Measurements from ENCODE around the gene CCDC38. TPM values are rescaled to one million over a fixed set of nuclear protein-coding genes. Genes with fewer than 3 reads are reported as not detected.

CCDC38 gene
- total RNA-seq, 1 experiment from 2014 or later = not detected

DNA sequence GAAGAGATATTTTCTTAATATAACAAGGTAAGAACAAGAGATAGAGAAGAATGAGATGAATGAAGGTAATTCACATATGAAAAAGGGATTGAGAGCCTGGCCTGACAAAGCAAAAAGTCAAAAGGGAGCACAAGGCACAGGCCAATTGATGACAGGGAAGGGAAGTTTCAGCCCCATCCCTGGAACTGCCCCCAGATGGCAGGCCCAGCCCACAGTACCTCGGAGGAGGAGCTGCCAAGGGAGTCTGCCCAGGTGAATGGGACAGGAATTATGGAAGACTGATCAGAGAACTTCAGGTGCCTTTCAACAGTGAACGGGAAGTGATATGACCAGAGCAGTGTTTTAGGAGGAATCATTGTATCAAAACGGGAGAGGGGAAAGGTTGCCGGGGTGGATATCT is 68.0 kb downstream of the CCDC38 start (continued):
- TF ChIP-seq, protein P1, sequence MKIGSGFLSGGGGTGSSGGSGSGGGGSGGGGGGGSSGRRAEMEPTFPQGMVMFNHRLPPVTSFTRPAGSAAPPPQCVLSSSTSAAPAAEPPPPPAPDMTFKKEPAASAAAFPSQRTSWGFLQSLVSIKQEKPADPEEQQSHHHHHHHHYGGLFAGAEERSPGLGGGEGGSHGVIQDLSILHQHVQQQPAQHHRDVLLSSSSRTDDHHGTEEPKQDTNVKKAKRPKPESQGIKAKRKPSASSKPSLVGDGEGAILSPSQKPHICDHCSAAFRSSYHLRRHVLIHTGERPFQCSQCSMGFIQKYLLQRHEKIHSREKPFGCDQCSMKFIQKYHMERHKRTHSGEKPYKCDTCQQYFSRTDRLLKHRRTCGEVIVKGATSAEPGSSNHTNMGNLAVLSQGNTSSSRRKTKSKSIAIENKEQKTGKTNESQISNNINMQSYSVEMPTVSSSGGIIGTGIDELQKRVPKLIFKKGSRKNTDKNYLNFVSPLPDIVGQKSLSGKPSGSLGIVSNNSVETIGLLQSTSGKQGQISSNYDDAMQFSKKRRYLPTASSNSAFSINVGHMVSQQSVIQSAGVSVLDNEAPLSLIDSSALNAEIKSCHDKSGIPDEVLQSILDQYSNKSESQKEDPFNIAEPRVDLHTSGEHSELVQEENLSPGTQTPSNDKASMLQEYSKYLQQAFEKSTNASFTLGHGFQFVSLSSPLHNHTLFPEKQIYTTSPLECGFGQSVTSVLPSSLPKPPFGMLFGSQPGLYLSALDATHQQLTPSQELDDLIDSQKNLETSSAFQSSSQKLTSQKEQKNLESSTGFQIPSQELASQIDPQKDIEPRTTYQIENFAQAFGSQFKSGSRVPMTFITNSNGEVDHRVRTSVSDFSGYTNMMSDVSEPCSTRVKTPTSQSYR (CRISPR knock-in tag; IDR thresholded peaks at IDR 0.05) = no peak

DNA sequence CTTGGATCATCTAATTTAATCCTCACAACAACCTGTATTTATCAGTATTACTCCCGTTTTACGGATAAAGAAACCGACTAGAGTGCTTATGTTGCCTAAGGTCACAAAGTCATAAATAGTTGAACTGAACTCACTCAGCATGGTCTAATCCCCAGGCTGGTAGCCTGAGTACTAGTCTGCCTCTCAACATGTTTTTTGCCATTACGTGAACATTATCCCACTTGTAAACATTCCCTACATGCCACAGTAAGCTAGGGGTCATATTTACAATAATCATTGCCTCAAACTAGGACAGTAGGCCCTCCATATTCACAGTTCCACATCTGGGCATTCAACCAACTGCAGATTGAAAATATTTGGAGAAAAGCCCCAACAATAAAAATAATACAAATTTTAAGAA is 71.5 kb downstream of the CCDC38 start:
- TF ChIP-seq MXD4 (CRISPR knock-in tag; IDR thresholded peaks at IDR 0.05; ENCODE audit: borderline replicate concordance) = no peak
- no peak for TF ChIP-seq ESRRA (CRISPR knock-in tag; IDR thresholded peaks at IDR 0.05; ENCODE audit: borderline replicate concordance)
- H3K9me3 Mint-ChIP-seq = peaks cover 5% of the 10 kb centered on the region
- POLR2A ChIA-PET = no interaction called here
- DNase-seq (ENCODE audit: low spot score) = no peak
- no peak for ATAC-seq
- H3K4me1 Mint-ChIP-seq = peaks cover 22% of the 10 kb centered on the region
- no peak overlapping the region for H3K4me3 Mint-ChIP-seq
- no peaks in the 10 kb centered on the region for H3K27me3 Mint-ChIP-seq (ENCODE audit: low read depth)
- H3K27ac Mint-ChIP-seq = no peak overlapping the region
- CTCF ChIA-PET = interaction anchor here (1.5 kb wide), 1 partner anchor 128 kb away, joined by 4 read pairs; no protein-coding TSS in a partner anchor
- H3K36me3 Mint-ChIP-seq = peaks cover 23% of the 10 kb centered on the region

DNA sequence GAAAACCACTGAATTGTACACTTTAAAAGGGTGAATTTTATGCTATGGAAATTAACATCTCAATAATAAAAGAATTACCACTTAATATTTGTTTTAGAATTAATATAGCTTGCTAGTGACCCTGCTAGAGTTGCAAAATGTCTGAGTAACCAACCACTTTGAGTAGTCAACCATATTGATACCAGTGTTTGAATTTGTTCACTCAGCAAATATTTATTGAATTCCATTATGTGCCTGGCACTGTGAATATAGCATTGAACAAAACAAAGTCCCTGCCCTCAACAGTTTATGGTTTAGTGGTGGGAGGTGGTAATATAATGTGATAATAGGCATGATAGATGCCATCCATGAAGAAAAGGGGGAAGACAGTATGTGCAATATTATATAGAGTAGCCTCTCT is 79.1 kb downstream of the CCDC38 start:
- ChIA-PET CTCF (no interaction called here), POLR2A (no interaction called here)
- peaks cover 58% of the 10 kb centered on the region for H3K36me3 Mint-ChIP-seq
- ATAC-seq = no peak
- H3K27me3 Mint-ChIP-seq (ENCODE audit: low read depth) = no peaks in the 10 kb centered on the region
- no peak for TF ChIP-seq NFE2L1 (CRISPR knock-in tag; IDR thresholded peaks at IDR 0.05)
- no peak for TF ChIP-seq SP1 (CRISPR knock-in tag; conservative IDR thresholded peaks at IDR 0.05)
- no peak for TF ChIP-seq ESRRA (CRISPR knock-in tag; IDR thresholded peaks at IDR 0.05; ENCODE audit: borderline replicate concordance)
- TF ChIP-seq, protein P2, sequence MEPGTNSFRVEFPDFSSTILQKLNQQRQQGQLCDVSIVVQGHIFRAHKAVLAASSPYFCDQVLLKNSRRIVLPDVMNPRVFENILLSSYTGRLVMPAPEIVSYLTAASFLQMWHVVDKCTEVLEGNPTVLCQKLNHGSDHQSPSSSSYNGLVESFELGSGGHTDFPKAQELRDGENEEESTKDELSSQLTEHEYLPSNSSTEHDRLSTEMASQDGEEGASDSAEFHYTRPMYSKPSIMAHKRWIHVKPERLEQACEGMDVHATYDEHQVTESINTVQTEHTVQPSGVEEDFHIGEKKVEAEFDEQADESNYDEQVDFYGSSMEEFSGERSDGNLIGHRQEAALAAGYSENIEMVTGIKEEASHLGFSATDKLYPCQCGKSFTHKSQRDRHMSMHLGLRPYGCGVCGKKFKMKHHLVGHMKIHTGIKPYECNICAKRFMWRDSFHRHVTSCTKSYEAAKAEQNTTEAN (CRISPR knock-in tag; IDR thresholded peaks at IDR 0.05) = no peak
- TF ChIP-seq CREB1 (CRISPR knock-in tag; IDR thresholded peaks at IDR 0.05) = no peak
- TF ChIP-seq, protein P3, sequence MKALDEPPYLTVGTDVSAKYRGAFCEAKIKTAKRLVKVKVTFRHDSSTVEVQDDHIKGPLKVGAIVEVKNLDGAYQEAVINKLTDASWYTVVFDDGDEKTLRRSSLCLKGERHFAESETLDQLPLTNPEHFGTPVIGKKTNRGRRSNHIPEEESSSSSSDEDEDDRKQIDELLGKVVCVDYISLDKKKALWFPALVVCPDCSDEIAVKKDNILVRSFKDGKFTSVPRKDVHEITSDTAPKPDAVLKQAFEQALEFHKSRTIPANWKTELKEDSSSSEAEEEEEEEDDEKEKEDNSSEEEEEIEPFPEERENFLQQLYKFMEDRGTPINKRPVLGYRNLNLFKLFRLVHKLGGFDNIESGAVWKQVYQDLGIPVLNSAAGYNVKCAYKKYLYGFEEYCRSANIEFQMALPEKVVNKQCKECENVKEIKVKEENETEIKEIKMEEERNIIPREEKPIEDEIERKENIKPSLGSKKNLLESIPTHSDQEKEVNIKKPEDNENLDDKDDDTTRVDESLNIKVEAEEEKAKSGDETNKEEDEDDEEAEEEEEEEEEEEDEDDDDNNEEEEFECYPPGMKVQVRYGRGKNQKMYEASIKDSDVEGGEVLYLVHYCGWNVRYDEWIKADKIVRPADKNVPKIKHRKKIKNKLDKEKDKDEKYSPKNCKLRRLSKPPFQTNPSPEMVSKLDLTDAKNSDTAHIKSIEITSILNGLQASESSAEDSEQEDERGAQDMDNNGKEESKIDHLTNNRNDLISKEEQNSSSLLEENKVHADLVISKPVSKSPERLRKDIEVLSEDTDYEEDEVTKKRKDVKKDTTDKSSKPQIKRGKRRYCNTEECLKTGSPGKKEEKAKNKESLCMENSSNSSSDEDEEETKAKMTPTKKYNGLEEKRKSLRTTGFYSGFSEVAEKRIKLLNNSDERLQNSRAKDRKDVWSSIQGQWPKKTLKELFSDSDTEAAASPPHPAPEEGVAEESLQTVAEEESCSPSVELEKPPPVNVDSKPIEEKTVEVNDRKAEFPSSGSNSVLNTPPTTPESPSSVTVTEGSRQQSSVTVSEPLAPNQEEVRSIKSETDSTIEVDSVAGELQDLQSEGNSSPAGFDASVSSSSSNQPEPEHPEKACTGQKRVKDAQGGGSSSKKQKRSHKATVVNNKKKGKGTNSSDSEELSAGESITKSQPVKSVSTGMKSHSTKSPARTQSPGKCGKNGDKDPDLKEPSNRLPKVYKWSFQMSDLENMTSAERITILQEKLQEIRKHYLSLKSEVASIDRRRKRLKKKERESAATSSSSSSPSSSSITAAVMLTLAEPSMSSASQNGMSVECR (CRISPR knock-in tag; IDR thresholded peaks at IDR 0.05; ENCODE audit: borderline replicate concordance) = no peak
- TF ChIP-seq, protein P4, sequence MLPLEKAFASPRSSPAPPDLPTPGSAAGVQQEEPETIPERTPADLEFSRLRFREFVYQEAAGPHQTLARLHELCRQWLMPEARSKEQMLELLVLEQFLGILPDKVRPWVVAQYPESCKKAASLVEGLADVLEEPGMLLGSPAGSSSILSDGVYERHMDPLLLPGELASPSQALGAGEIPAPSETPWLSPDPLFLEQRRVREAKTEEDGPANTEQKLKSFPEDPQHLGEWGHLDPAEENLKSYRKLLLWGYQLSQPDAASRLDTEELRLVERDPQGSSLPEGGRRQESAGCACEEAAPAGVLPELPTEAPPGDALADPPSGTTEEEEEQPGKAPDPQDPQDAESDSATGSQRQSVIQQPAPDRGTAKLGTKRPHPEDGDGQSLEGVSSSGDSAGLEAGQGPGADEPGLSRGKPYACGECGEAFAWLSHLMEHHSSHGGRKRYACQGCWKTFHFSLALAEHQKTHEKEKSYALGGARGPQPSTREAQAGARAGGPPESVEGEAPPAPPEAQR (CRISPR knock-in tag; IDR thresholded peaks at IDR 0.05) = no peak
- TF ChIP-seq ZNF317 (CRISPR knock-in tag; IDR thresholded peaks at IDR 0.05; ENCODE audit: borderline replicate concordance, low read depth) = no peak
- TF ChIP-seq, protein P5, sequence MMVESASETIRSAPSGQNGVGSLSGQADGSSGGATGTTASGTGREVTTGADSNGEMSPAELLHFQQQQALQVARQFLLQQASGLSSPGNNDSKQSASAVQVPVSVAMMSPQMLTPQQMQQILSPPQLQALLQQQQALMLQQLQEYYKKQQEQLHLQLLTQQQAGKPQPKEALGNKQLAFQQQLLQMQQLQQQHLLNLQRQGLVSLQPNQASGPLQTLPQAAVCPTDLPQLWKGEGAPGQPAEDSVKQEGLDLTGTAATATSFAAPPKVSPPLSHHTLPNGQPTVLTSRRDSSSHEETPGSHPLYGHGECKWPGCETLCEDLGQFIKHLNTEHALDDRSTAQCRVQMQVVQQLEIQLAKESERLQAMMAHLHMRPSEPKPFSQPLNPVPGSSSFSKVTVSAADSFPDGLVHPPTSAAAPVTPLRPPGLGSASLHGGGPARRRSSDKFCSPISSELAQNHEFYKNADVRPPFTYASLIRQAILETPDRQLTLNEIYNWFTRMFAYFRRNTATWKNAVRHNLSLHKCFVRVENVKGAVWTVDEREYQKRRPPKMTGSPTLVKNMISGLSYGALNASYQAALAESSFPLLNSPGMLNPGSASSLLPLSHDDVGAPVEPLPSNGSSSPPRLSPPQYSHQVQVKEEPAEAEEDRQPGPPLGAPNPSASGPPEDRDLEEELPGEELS (CRISPR knock-in tag; IDR thresholded peaks at IDR 0.05) = no peak
- TF ChIP-seq SOX15 (CRISPR knock-in tag; IDR thresholded peaks at IDR 0.05) = no peak
- peaks cover 14% of the 10 kb centered on the region for H3K9me3 Mint-ChIP-seq
- no peak for DNase-seq (ENCODE audit: low spot score)
- no peaks in the 10 kb centered on the region; the same call in none of the 2 replicates for H3K4me1 Mint-ChIP-seq
- no peak overlapping the region for H3K27ac Mint-ChIP-seq
- H3K4me3 Mint-ChIP-seq = no peak overlapping the region

All from WTC11 (cell line).